NCI-H1694 treated with DMSO at 0.1 percent for 48 hours (cell line): ENCODE results near the gene CLEC14A.

ENCODE experiments used
- DNase-seq: peaks from one replicate; lab custom pipeline; 2025; lab: John Stamatoyannopoulos, UW

The CLEC14A gene

GRCh38 chr14:38205949-38206665, 49.8 kb downstream of the CLEC14A start:
- no peak for DNase-seq

- no peak for DNase-seq
These were observed 50.6 kb downstream of the CLEC14A start for GRCh38 chr14:38205119-38205813.

GRCh38 chr14:38204719-38205115, 51.2 kb downstream of the CLEC14A start:
- no peak for DNase-seq
